Measurements from ENCODE around the gene MCM10.

The MCM10 gene

DNA sequence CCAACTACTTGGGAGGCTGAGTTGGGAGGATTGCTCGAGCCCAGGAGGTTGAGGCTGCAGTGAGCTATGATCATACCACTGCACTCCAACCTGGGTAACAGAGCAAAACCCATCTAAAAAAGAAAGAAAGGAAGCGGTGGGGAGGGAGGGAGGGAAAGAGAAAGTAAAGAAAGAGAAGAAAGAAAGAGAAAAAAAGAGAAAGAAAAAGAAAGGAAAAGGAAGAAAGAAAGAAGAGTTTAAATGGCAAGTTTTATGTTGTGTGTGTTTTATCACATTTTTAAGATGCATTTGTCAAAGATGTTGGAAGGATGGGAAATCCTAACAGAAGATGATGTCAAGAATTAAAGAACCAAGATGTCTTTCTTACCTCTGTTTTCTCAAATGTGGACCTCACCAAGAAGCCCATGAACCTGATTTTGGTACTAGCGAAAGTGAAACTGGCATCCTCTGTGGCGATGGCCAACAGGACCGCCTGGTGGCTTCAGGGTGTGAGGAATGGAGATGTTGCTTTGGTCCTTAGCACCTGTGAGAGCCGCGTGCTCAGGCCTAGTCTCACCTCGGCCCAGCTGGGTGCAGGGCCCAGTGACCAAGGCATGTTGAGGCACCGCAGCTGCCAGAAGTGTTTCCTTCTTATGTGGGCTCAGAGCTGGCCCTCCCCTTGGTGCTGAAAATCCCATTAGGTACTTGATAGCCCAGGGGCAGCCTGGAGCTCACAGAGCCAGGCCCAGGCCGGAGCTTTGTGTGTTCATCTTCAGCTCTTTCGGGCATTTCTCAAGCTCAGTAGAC lies 63.0 kb downstream of the MCM10 start:
- no peak overlapping the region for H3K4me3 ChIP-seq (ENCODE audit: low read depth, low read length)
- TF ChIP-seq, protein P1, sequence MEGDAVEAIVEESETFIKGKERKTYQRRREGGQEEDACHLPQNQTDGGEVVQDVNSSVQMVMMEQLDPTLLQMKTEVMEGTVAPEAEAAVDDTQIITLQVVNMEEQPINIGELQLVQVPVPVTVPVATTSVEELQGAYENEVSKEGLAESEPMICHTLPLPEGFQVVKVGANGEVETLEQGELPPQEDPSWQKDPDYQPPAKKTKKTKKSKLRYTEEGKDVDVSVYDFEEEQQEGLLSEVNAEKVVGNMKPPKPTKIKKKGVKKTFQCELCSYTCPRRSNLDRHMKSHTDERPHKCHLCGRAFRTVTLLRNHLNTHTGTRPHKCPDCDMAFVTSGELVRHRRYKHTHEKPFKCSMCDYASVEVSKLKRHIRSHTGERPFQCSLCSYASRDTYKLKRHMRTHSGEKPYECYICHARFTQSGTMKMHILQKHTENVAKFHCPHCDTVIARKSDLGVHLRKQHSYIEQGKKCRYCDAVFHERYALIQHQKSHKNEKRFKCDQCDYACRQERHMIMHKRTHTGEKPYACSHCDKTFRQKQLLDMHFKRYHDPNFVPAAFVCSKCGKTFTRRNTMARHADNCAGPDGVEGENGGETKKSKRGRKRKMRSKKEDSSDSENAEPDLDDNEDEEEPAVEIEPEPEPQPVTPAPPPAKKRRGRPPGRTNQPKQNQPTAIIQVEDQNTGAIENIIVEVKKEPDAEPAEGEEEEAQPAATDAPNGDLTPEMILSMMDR (IDR thresholded peaks at IDR 0.05; ENCODE audit: low read depth, low read length), result no peak
- H3K27me3 ChIP-seq, result no peaks in the 10 kb centered on the region
- DNase-seq, result no peak
- H3K36me3 ChIP-seq, result no peaks in the 10 kb centered on the region
- H3K9me3 ChIP-seq, result no peaks in the 10 kb centered on the region
- H3K4me1 ChIP-seq, result no peaks in the 10 kb centered on the region

DNA sequence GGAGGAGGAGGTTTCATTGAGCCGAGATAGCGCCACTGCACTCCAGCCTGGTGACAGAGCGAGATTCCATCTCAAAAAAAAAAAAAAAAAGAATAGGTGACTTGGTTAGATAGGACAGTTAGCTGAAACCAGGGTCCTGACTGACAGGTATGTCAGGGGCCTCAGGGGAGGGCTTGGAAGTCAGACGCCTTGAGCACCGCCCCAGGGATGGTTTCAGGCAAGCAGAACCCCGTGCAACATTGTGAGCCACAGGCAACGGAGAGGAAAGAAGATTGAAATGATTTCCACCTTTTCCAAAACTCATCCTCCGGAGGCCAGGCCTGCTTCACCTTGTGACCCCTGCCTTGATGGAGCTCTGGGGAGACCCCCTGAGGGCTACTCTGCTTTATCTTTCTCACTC lies 64.2 kb downstream of the MCM10 start:
- H3K4me3 ChIP-seq (ENCODE audit: low read depth, low read length), result no peak overlapping the region
- DNase-seq, result no peak

DNA sequence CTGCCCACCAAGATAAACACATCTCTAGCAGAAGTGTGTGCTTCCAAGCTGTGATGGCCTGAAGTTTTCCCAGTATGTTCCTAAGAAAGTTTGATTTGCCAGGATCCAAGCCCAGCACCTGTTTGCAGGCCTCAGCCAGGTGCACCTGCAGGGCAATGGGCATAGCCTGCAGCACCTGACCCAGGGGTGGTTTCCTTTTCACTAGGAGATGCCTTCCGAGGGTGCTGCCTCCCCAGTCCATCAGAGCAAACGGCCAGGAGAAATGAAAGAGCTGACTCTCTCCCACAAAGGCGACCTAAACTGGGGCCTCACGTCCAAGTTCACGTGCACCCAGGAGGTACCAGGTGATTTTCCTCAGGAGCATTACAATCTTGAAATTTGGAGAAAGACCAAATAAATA lies 65.7 kb downstream of the MCM10 start:
- Histone ChIP-seq H3K36me3 (no peaks in the 10 kb centered on the region), H3K27me3 (no peaks in the 10 kb centered on the region; the same call in 1 of the 2 replicates), H3K9me3 (no peaks in the 10 kb centered on the region), H3K4me3 (ENCODE audit: low read depth, low read length) (no peak overlapping the region), H3K4me1 (no peaks in the 10 kb centered on the region)
- no peak for DNase-seq
- TF ChIP-seq, protein P1 (IDR thresholded peaks at IDR 0.05; ENCODE audit: low read depth, low read length), result no peak

More for the DNA sequence above, 64.2 kb downstream of the MCM10 start:
- no peaks in the 10 kb centered on the region for H3K36me3 ChIP-seq
- H3K9me3 ChIP-seq, result no peaks in the 10 kb centered on the region
- H3K27me3 ChIP-seq, result no peaks in the 10 kb centered on the region; the same call in 1 of the 2 replicates
- H3K4me1 ChIP-seq, result no peaks in the 10 kb centered on the region
- TF ChIP-seq, protein P1 (IDR thresholded peaks at IDR 0.05; ENCODE audit: low read depth, low read length), result no peak

DNA sequence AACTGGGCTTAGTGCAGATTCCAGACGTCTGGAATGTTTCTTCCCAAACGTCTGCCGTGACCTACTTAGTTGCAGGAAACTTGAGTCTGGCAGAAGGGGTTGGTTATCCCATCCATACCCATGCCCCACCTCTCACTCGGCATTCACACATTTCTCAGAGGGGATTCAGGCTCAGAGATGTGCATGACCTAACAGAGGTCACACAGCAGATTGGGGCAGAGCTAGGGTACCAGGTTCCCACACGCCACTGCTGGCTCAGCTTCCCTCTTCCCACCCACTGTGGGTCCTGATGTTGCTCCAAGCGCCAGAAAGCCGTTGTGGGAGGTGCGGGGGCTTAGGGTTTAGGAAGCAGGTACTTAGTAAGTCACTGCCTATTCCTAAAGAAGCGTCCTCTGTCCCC lies 69.8 kb downstream of the MCM10 start:
- Histone ChIP-seq H3K27me3 (no peaks in the 10 kb centered on the region; the same call in 1 of the 2 replicates), H3K9me3 (no peaks in the 10 kb centered on the region), H3K36me3 (no peaks in the 10 kb centered on the region), H3K4me3 (ENCODE audit: low read depth, low read length) (no peak overlapping the region), H3K4me1 (0 out of 2 replicates have a peak, but pooled peaks cover 2% of the 10 kb centered on the region)
- TF ChIP-seq, protein P1 (IDR thresholded peaks at IDR 0.05; ENCODE audit: low read depth, low read length), result no peak
- DNase-seq, result no peak

DNA sequence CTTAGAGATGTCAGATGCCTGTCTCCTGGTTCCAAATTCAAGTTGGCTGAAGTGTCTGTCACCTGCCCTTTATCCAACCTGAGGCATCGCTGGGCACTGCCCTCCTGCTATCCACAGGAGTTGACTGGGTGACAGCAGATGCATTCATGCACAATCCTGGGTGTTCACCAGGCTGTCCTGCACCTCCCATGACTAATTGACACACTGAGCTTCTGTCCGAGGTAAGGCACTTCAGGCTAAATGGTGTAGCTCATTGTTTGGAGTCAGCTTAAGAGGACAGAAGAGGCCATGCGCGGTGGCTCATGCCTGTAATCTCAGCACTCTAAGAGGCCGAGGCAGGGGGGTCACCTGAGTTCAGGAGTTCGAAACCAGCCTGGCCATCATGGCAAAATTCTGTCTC lies 70.5 kb downstream of the MCM10 start:
- no peak for DNase-seq
- Histone ChIP-seq H3K4me3 (ENCODE audit: low read depth, low read length) (no peak overlapping the region), H3K9me3 (no peaks in the 10 kb centered on the region), H3K4me1 (0 out of 2 replicates have a peak, but pooled peaks cover 2% of the 10 kb centered on the region), H3K27me3 (no peaks in the 10 kb centered on the region; the same call in 1 of the 2 replicates), H3K36me3 (no peaks in the 10 kb centered on the region)
- TF ChIP-seq, protein P1 (IDR thresholded peaks at IDR 0.05; ENCODE audit: low read depth, low read length), result no peak

DNA sequence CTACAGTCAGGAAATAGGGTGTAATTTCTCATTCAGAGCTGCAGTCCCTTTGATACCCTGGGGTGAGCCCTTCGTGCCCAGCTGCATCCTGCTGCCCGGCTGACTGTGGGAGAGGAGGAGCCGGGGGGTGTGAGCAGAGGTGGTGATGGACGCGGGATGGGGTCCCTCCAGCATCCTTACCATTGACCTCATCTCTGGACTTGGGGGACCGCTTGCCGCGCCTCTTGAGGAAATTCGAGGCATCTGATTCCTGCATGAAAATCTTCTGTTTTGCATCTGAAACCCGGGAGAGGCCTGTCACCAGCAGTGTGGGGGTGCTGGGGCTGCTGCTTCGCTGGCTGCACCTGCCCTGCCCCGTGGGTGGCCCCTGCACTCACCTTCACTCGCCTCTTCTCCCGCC lies 72.0 kb downstream of the MCM10 start:
- no peak overlapping the region for H3K4me3 ChIP-seq (ENCODE audit: low read depth, low read length)
- TF ChIP-seq, protein P1 (IDR thresholded peaks at IDR 0.05; ENCODE audit: low read depth, low read length), result no peak
- H3K9me3 ChIP-seq, result no peaks in the 10 kb centered on the region
- H3K36me3 ChIP-seq, result no peaks in the 10 kb centered on the region
- H3K27me3 ChIP-seq, result no peaks in the 10 kb centered on the region; the same call in 1 of the 2 replicates
- no peak for DNase-seq
- H3K4me1 ChIP-seq, result 0 out of 2 replicates have a peak, but pooled peaks cover 2% of the 10 kb centered on the region
